Spleen (tissue), 7 donors: ENCODE results near the gene LYPD4.

Experiments used
- CTCF ChIP-seq, 11 experiments: fragments of 200-600 bp in 7 of 11; fragments of 450-650 bp in 4 of 11; sonication (generic) in 4 of 11; IDR thresholded peaks in 8 of 11; conservative IDR thresholded peaks in 3 of 11; 1 replicate in 7 of 11; 2 replicates in 4 of 11; pipeline versions ENCODE4 v1.4.0 to v1.8.0; 2016 to 2021; ENCODE audit warnings: antibody characterized with exemption in 11 of 11, inconsistent platforms in 4 of 11, mild to moderate bottlenecking in 1 of 11
- POLR2A ChIP-seq, 3 donors: fragments of 450-650 bp; IDR thresholded peaks; one replicate each; pipeline ENCODE4 v1.5.1; 2017; ENCODE audit warnings: antibody characterized with exemption in 3 of 3, mild to moderate bottlenecking in 1 of 3
- POLR2AphosphoS5 ChIP-seq, 3 donors: sonication (generic); formaldehyde crosslinking; IDR thresholded peaks; one replicate each; pipeline ENCODE4 v1.5.1; 2017; ENCODE audit warnings: antibody characterized with exemption in 3 of 3
- donor health status: DM: no; HTN: no; CAD: no; lungs with moderate emphysema.
- donor health status: DM: no; HTN: no; CAD: no.
- donor health status: DM: no; HTN: no; CAD: no.

- no peak for TF ChIP-seq POLR2AphosphoS5 (IDR thresholded peaks at IDR 0.05)
- TF ChIP-seq CTCF (IDR thresholded peaks at IDR 0.05 in 8 of 11, conservative IDR thresholded peaks at IDR 0.05 in 3 of 11), result peak; percentile 35 to 85 (median 71)
- no peak for TF ChIP-seq POLR2A (IDR thresholded peaks at IDR 0.05)
These were observed 23.3 kb downstream of the LYPD4 start for GRCh38 chr19:41821003-41821735.
